Fibroblast of skin of abdomen (primary cell): Measurements from ENCODE around the gene FAM163A.

ENCODE experiments used
- DNase-seq: peaks from one replicate; pipeline ENCODE4 v3.0.0-alpha.2; 2013

The FAM163A gene

GRCh38 chr1:179860652-179861051, 117.6 kb downstream of the FAM163A start:
- no peak for DNase-seq

GRCh38 chr1:179865377-179865776, 122.3 kb downstream of the FAM163A start:
- DNase-seq: no peak
